Osteoblast (primary cell): ENCODE measurements around the gene CCDC159. TPM values are rescaled to one million over a fixed set of nuclear protein-coding genes. Genes with fewer than 3 reads are reported as not detected.

Experiments used
- DNase-seq: peaks from one replicate; pipeline ENCODE4 v3.0.0; 2011; ENCODE audit warnings: low spot score, mixed read lengths; ENCODE audit not compliant: insufficient read length; ENCODE audit errors: missing footprints
- H2AFZ ChIP-seq: 2 replicates; pipeline ENCODE4 v1.6.0; 2011; ENCODE audit warnings: mild to moderate bottlenecking, low read length
- H3K27ac ChIP-seq: 2 replicates; pipeline ENCODE4 v1.5.1; 2011; ENCODE audit warnings: mild to moderate bottlenecking, low read depth, low read length, moderate library complexity
- H3K27me3 ChIP-seq: 2 replicates; pipeline ENCODE4 v1.6.0; 2012; ENCODE audit warnings: mild to moderate bottlenecking, control low read depth, inconsistent platforms, low read length, moderate library complexity; ENCODE audit not compliant: insufficient read depth
- H3K36me3 ChIP-seq: 2 replicates; pipeline ENCODE4 v1.5.1; 2011; ENCODE audit warnings: mild to moderate bottlenecking, low read length, control low read depth, moderate library complexity; ENCODE audit not compliant: insufficient read depth
- H3K4me1 ChIP-seq: 2 replicates; pipeline ENCODE4 v1.5.1; 2011; ENCODE audit warnings: mild to moderate bottlenecking, low read length, control low read depth, moderate library complexity; ENCODE audit not compliant: insufficient read depth
- H3K4me2 ChIP-seq: 2 replicates; pipeline ENCODE4 v1.6.0; 2011; ENCODE audit warnings: mild to moderate bottlenecking, low read length; ENCODE audit not compliant: insufficient read depth
- H3K4me3 ChIP-seq: fragments of 200-600 bp; sonication (generic); 3 replicates; pipeline ENCODE4 v1.5.1; 2012; ENCODE audit warnings: mild to moderate bottlenecking, low read length, inconsistent platforms; ENCODE audit not compliant: insufficient read depth
- H3K79me2 ChIP-seq: 2 replicates; pipeline ENCODE4 v1.6.0; 2012; ENCODE audit warnings: mild to moderate bottlenecking, low read length, control low read depth, inconsistent platforms; ENCODE audit not compliant: insufficient read depth
- H3K9me3 ChIP-seq: 2 replicates; pipeline ENCODE4 v1.5.1; 2011; ENCODE audit warnings: low read depth, low read length, control low read depth
- H4K20me1 ChIP-seq: 2 replicates; pipeline ENCODE4 v1.6.0; 2012; ENCODE audit warnings: mild to moderate bottlenecking, low read length, control low read depth; ENCODE audit not compliant: insufficient read depth
- CTCF ChIP-seq: IDR thresholded peaks from 2 replicates; pipeline ENCODE4 v1.5.1; 2011; ENCODE audit warnings: mild to moderate bottlenecking, low read depth, low read length, moderate library complexity; ENCODE audit errors: extremely low read depth
- total RNA-seq: library from RNA; depleted of rRNA; stranded (reverse); fragments of >200 nt; gene quantifications from 2 replicates; pipeline ENCODE4 v1.2.3, GENCODE V29; 2012

Gene CCDC159
- 4.0 and 8.0 TPM in 2 replicates for total RNA-seq

GRCh38 chr19:11346104-11346940, at the start of gene CCDC159, which contains the start of gene TMEM205:
CCDC159 (plus strand) TSS chr19:11346519; CDS start chr19:11346607, 88 bp downstream.
TMEM205 (minus strand) TSS chr19:11346268; CDS start chr19:11345619, 649 bp downstream.
- peak within 1 kb of the TSS; percentile 86 for H3K4me3 ChIP-seq
- H3K4me2 ChIP-seq: peak within 1 kb of the TSS; percentile 90
- H3K4me1 ChIP-seq: peaks cover 21% of the 10 kb centered on the region
- peak within 1 kb of the TSS; percentile 91 for H2AFZ ChIP-seq
- H3K27ac ChIP-seq: peak within 1 kb of the TSS; percentile 78
- peaks cover 14% of the 10 kb centered on the region for H4K20me1 ChIP-seq
- peak; percentile 99 for DNase-seq
- no peak for TF ChIP-seq CTCF
- peaks cover 6% of the 10 kb centered on the region for H3K36me3 ChIP-seq
- H3K79me2 ChIP-seq: no peaks in the 10 kb centered on the region
- no peaks in the 10 kb centered on the region for H3K9me3 ChIP-seq
- H3K27me3 ChIP-seq: no peaks in the 10 kb centered on the region

- no peaks in the 10 kb centered on the region for H3K9me3 ChIP-seq
- H4K20me1 ChIP-seq: no peaks in the 10 kb centered on the region
- H2AFZ ChIP-seq: no peak overlapping the region
- H3K4me1 ChIP-seq: peaks cover 5% of the 10 kb centered on the region
- TF ChIP-seq CTCF: no peak
- peaks cover 2% of the 10 kb centered on the region for H3K27me3 ChIP-seq
- no peak overlapping the region for H3K4me2 ChIP-seq
- H3K27ac ChIP-seq: no peak overlapping the region
- DNase-seq: no peak
- H3K79me2 ChIP-seq: no peaks in the 10 kb centered on the region
- H3K4me3 ChIP-seq: no peak overlapping the region
- H3K36me3 ChIP-seq: no peaks in the 10 kb centered on the region
These were observed 46.1 kb upstream of the CCDC159 start for GRCh38 chr19:11299946-11300810.

GRCh38 chr19:11300811-11301120, 45.6 kb upstream of the CCDC159 start:
- H4K20me1 ChIP-seq: no peaks in the 10 kb centered on the region
- TF ChIP-seq CTCF: no peak
- H3K4me3 ChIP-seq: no peak overlapping the region
- H2AFZ ChIP-seq: no peak overlapping the region
- H3K4me2 ChIP-seq: no peak overlapping the region
- no peak for DNase-seq
- H3K9me3 ChIP-seq: no peaks in the 10 kb centered on the region
- H3K36me3 ChIP-seq: no peaks in the 10 kb centered on the region
- peaks cover 2% of the 10 kb centered on the region for H3K27me3 ChIP-seq
- peaks cover 5% of the 10 kb centered on the region for H3K4me1 ChIP-seq
- no peak overlapping the region for H3K27ac ChIP-seq
- no peaks in the 10 kb centered on the region for H3K79me2 ChIP-seq

- Histone ChIP-seq H3K27me3 (peaks cover 2% of the 10 kb centered on the region), H3K9me3 (no peaks in the 10 kb centered on the region), H3K79me2 (no peaks in the 10 kb centered on the region), H2AFZ (no peak overlapping the region), H4K20me1 (no peaks in the 10 kb centered on the region), H3K36me3 (no peaks in the 10 kb centered on the region), H3K4me1 (no peaks in the 10 kb centered on the region), H3K4me2 (no peak overlapping the region), H3K4me3 (no peak overlapping the region), H3K27ac (no peak overlapping the region)
- DNase-seq: no peak
- TF ChIP-seq CTCF: no peak
These were observed 41.4 kb upstream of the CCDC159 start for GRCh38 chr19:11304936-11305335.
